Tibial artery (tissue), 4 donors: ENCODE results near the gene TMC8.

Experiments used
- DNase-seq, 2 donors: peaks; one replicate each; pipeline ENCODE4 v3.0.0-alpha.2; 2019
- H3K27ac ChIP-seq, 2 donors: fragments of 200-600 bp; sonication (generic) in 1 of 2; 1 replicate in 1 of 2; 2 replicates in 1 of 2; pipeline ENCODE4 v1.5.1; 2018 to 2019; ENCODE audit warnings: mild to moderate bottlenecking in 1 of 2
- H3K27me3 ChIP-seq, 2 donors: fragments of 200-600 bp; sonication (generic) in 1 of 2; one replicate each; pipeline versions ENCODE4 v1.5.1 to v1.6.0; 2016 to 2019
- H3K36me3 ChIP-seq, 3 donors: fragments of 200-600 bp; sonication (generic) in 2 of 3; one replicate each; pipeline ENCODE4 v1.5.1; 2016 to 2019; ENCODE audit warnings: mild to moderate bottlenecking in 2 of 3
- H3K4me1 ChIP-seq, 4 donors: fragments of 200-600 bp; sonication (generic) in 2 of 4; 1 replicate in 3 of 4; 2 replicates in 1 of 4; pipeline ENCODE4 v1.5.1; 2016 to 2019
- H3K4me3 ChIP-seq, 2 donors: fragments of 200-600 bp; sonication (generic) in 1 of 2; 1 replicate in 1 of 2; 2 replicates in 1 of 2; pipeline ENCODE4 v1.5.1; 2018 to 2019; ENCODE audit warnings: mild to moderate bottlenecking in 2 of 2
- H3K9me3 ChIP-seq, 3 donors: fragments of 200-600 bp; sonication (generic) in 1 of 3; one replicate each; pipeline ENCODE4 v1.5.1; 2016 to 2019
- intact Hi-C: fragments of 100-400 bp; cut with DNase I; formaldehyde crosslinking; loops from one replicate; pipeline ENCODE4 v1.15.0; 2023; ENCODE audit warnings: low total_unique reads
- TF ChIP-seq, protein P1 (sequence below), 2 experiments: fragments of 200-600 bp in 1 of 2; fragments of 450-650 bp in 1 of 2; IDR thresholded peaks; one replicate each; pipeline ENCODE4 v1.5.1; 2017 to 2019; ENCODE audit warnings: antibody characterized with exemption in 2 of 2, mild to moderate bottlenecking in 1 of 2, moderate library complexity in 1 of 2

The TMC8 gene

GRCh38 chr17:78120537-78120936 lies 10.0 kb upstream of the TMC8 start:
- Histone ChIP-seq H3K27me3 (peaks cover 0 to 38% of the 10 kb centered on the region in 2 donors), H3K36me3 (peaks cover 0 to 44% (median 4%) of the 10 kb centered on the region in 3 donors), H3K4me1 (peaks cover 0 to 17% (median 7%) of the 10 kb centered on the region in 4 donors), H3K4me3 (no peak overlapping the region), H3K9me3 (no peaks in the 10 kb centered on the region), H3K27ac (no peak overlapping the region)
- TF ChIP-seq, protein P1, sequence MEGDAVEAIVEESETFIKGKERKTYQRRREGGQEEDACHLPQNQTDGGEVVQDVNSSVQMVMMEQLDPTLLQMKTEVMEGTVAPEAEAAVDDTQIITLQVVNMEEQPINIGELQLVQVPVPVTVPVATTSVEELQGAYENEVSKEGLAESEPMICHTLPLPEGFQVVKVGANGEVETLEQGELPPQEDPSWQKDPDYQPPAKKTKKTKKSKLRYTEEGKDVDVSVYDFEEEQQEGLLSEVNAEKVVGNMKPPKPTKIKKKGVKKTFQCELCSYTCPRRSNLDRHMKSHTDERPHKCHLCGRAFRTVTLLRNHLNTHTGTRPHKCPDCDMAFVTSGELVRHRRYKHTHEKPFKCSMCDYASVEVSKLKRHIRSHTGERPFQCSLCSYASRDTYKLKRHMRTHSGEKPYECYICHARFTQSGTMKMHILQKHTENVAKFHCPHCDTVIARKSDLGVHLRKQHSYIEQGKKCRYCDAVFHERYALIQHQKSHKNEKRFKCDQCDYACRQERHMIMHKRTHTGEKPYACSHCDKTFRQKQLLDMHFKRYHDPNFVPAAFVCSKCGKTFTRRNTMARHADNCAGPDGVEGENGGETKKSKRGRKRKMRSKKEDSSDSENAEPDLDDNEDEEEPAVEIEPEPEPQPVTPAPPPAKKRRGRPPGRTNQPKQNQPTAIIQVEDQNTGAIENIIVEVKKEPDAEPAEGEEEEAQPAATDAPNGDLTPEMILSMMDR (IDR thresholded peaks at IDR 0.05) = no peak
- intact Hi-C loops = no loop called here
- no peak for DNase-seq

DNA sequence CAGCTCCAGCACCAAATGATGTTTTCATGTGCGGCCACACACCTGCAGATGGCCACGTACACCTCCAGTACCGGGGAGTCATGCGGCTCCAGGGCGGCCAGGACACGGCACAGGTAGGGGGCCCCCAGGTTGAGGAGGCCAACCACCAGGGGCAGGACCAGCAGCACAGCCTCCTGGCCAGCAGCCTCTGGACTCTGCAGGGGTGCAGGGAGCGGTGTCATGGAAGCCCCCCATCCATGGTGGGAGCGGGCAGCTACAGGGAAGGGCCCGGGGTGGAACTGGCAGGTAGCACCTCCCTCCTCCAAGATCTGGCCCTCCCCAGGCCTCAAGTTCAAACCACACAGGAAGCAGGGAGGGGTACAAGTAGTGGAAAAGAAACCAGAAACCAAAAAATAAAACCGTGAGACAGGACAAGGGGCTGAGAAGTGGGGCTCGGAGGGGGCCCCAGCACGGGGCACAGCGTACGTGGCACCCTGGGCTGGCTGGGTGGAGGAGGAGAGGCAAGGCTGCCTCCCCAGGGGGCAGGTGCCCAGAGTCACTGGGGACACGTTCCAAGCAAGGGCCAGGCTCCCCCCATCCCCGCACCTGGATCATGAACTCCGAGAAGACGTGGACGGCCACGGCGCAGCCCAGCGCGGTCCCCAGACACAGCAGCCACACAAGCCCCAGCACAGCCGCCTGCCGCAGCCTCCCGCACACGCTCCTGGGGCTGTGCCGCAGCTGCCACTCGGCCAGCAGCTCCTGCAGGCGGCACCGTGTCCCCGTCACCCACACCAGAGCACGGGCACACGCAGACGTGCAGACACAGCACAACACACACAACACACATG lies 9.4 kb upstream of the TMC8 start:
- Histone ChIP-seq H3K4me3 (no peak overlapping the region), H3K36me3 (peaks cover 0 to 46% (median 4%) of the 10 kb centered on the region in 3 donors), H3K27ac (no peak overlapping the region)

DNA sequence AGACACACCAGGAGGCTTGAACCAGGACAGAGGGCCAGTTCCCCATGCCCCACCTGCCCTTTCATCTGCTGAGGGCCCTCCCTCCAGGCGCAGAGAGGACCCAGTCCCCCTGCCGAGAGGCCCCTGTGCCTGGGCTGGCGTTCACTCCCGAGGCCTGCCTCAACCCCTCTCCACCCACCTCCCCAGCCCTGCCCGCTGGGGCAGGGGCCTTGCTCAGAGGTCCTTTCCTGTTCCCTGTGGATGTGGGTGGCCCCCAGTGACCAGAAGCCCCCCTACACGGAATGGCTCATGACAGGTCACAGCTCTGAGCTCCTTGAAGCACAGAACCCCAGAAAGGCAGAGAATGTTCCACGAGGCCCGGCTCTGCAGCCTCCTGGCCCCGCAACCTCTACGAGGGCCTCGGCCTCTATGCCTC lies 8.8 kb upstream of the TMC8 start:
- Histone ChIP-seq H3K4me3 (no peak overlapping the region), H3K9me3 (no peaks in the 10 kb centered on the region), H3K4me1 (peaks cover 0 to 29% (median 18%) of the 10 kb centered on the region in 4 donors), H3K27me3 (peaks cover 0 to 50% of the 10 kb centered on the region in 2 donors), H3K27ac (no peak overlapping the region), H3K36me3 (peaks cover 0 to 46% (median 4%) of the 10 kb centered on the region in 3 donors)
- TF ChIP-seq, protein P1 (IDR thresholded peaks at IDR 0.05) = no peak
- intact Hi-C loops = no loop called here
- DNase-seq = no peak

More for the DNA sequence above, 9.4 kb upstream of the TMC8 start:
- no peaks in the 10 kb centered on the region for H3K9me3 ChIP-seq
- intact Hi-C loops = no loop called here
- peaks cover 0 to 23% (median 14%) of the 10 kb centered on the region in 4 donors for H3K4me1 ChIP-seq
- no peak for DNase-seq
- TF ChIP-seq, protein P1 (IDR thresholded peaks at IDR 0.05) = no peak
- H3K27me3 ChIP-seq = peaks cover 0 to 44% of the 10 kb centered on the region in 2 donors

DNA sequence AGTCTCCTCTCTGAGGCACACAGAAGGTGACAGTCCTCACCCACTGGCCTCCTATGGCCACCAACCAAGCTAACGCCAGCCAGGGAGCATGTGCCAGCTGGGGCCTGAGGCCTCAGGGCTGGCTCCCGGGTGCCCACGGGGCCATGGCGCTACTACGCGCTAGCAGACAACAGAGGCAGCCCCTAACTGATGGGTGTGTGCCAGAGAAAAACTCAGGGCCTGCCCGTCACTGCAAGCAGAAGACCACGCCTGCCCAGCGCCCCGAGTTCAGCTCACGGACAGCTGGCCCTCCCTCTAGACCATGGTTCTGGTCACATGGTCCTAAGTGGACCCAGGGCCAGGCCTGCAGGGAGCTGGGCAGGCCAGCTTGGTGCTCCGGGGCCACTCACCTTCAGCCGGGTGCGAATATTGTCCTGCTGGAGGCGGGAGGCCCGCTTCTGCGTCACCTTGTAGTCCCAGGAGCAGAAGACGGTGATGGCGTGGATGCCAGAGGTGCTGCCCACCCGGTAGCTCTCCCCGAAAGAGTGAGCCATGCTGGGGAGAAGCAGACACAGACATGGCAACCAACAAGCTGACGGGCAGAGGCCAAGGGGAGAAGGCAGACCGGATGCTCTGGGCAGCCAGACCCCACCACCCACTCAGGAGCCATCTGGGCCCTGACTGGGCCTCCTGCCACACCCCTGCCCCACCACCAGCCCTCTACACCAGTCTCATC lies 8.2 kb upstream of the TMC8 start:
- Histone ChIP-seq H3K4me1 (peaks cover 0 to 35% (median 23%) of the 10 kb centered on the region in 4 donors), H3K4me3 (no peak overlapping the region), H3K9me3 (no peaks in the 10 kb centered on the region), H3K27me3 (peaks cover 0 to 52% of the 10 kb centered on the region in 2 donors), H3K27ac (no peak overlapping the region), H3K36me3 (peaks cover 0 to 46% (median 4%) of the 10 kb centered on the region in 3 donors)
- intact Hi-C loops = no loop called here
- TF ChIP-seq, protein P1 (IDR thresholded peaks at IDR 0.05) = no peak
- no peak for DNase-seq

- H3K9me3 ChIP-seq = no peaks in the 10 kb centered on the region
- peaks cover 0 to 46% (median 4%) of the 10 kb centered on the region in 3 donors for H3K36me3 ChIP-seq
- intact Hi-C loops = no loop called here
- no peak overlapping the region for H3K4me3 ChIP-seq
- peaks cover 0 to 56% of the 10 kb centered on the region in 2 donors for H3K27me3 ChIP-seq
- H3K4me1 ChIP-seq = peaks cover 0 to 36% (median 28%) of the 10 kb centered on the region in 4 donors
- TF ChIP-seq, protein P1 (IDR thresholded peaks at IDR 0.05) = no peak
- DNase-seq = no peak
- no peak overlapping the region for H3K27ac ChIP-seq
Measured at GRCh38 chr17:78122931-78123249, 7.7 kb upstream of the TMC8 start.
